K562 (cell line): ENCODE measurements around the gene C1QTNF5. TPM values are rescaled to one million over a fixed set of nuclear protein-coding genes. Genes with fewer than 3 reads are reported as not detected.
A peak's percentile ranks its signal among the peaks of the same experiment; 100 is the strongest.

Experiments used
- ATAC-seq: fragments of 200-7000 bp; cut with Tn5 transposase; 3 replicates; pipeline ENCODE4 v1.9.1; 2020; ENCODE audit warnings: moderate library complexity
- BruUV-seq: library from RNA; stranded (reverse); fragments of 400-500 nt; replicated peaks from 2 replicates; lab custom pipeline; 2021; lab: Mats Ljungman, UMichigan
- CTCF ChIA-PET: fragments of 300-600 bp; formaldehyde crosslinking; extraction: SDS; loops from one replicate; lab custom pipeline; 2021; ENCODE audit warnings: low intra/inter-chr PET ratio; lab: Yijun Ruan, JAX
- POLR2A ChIA-PET: fragments of 300-600, 350-650 bp; sonication (Branson Sonifier 250); formaldehyde crosslinking; extraction: SDS; loops from one replicate; lab custom pipeline; 2021; ENCODE audit warnings: antibody characterized with exemption, inconsistent platforms; lab: Yijun Ruan, JAX
- DNase-seq, 4 experiments: peaks; one replicate each; pipeline versions ENCODE4 v3.0.0 to v3.0.0-alpha.2; 2011 to 2018; ENCODE audit warnings: low spot score in 3 of 4, mixed read lengths in 3 of 4; ENCODE audit errors: extremely low read depth in 1 of 4
- FAIRE-seq: peaks from 2 replicates; lab custom pipeline; 2011; peaks lifted over from hg19 to GRCh38; lab: Jason Lieb, UNC
- H2AFZ ChIP-seq: 2 replicates; pipeline ENCODE4 v1.6.0; 2011; ENCODE audit warnings: low read depth, low read length, control low read depth, inconsistent platforms
- H3K27ac ChIP-seq: fragments of 200-600 bp; 3 replicates; pipeline ENCODE4 v1.8.0; 2011; ENCODE audit warnings: low read depth, mild to moderate bottlenecking, control low read depth, inconsistent platforms, low read length, moderate library complexity, mixed read lengths; ENCODE audit errors: extremely low read depth
- H3K27me3 ChIP-seq, 2 experiments: fragments of 300-600 bp in 1 of 2; 2 replicates in 1 of 2; 3 replicates in 1 of 2; pipeline versions ENCODE4 v1.6.0 to v1.8.0; 2011; ENCODE audit warnings: inconsistent platforms in 2 of 2, low read length in 2 of 2, mild to moderate bottlenecking in 1 of 2, mixed read lengths in 1 of 2, moderate library complexity in 1 of 2; ENCODE audit not compliant: control insufficient read depth in 2 of 2, insufficient read depth in 2 of 2
- H3K36me3 ChIP-seq: fragments of 300-600 bp; 3 replicates; pipeline ENCODE4 v1.8.0; 2011; ENCODE audit warnings: mild to moderate bottlenecking, low read length, inconsistent platforms; ENCODE audit not compliant: control insufficient read depth, insufficient read depth
- H3K4me1 ChIP-seq, 2 experiments: fragments of 200-600 bp in 1 of 2; replicated peaks in 1 of 2; 2 replicates in 1 of 2; 3 replicates in 1 of 2; pipeline versions ENCODE4 v1.5.1 to v1.8.0; 2011; ENCODE audit warnings: inconsistent platforms in 2 of 2, low read length in 2 of 2, mild to moderate bottlenecking in 1 of 2, mixed read lengths in 1 of 2, moderate library complexity in 1 of 2; ENCODE audit not compliant: control insufficient read depth in 2 of 2, insufficient read depth in 2 of 2
- H3K4me2 ChIP-seq: 2 replicates; pipeline ENCODE4 v1.6.1; 2011; ENCODE audit warnings: low read length, control low read depth, inconsistent platforms, mixed read lengths; ENCODE audit not compliant: insufficient read depth
- H3K4me3 ChIP-seq: fragments of 200-600 bp; sonication (generic), shearing (Covaris generic); 2 replicates; pipeline ENCODE4 v1.5.1; 2016; ENCODE audit warnings: control low read depth, inconsistent platforms
- H3K79me2 ChIP-seq: fragments of 200-600 bp; 3 replicates; pipeline ENCODE4 v1.8.0; 2011; ENCODE audit warnings: low read length, inconsistent platforms; ENCODE audit not compliant: control insufficient read depth, insufficient read depth
- H3K9ac ChIP-seq, 2 experiments: 2 replicates each; pipeline versions ENCODE4 v1.6.0 to v1.6.1; 2011; ENCODE audit warnings: low read depth in 2 of 2, low read length in 2 of 2, control low read depth in 1 of 2, inconsistent platforms in 1 of 2, mild to moderate bottlenecking in 1 of 2, mixed read lengths in 1 of 2; ENCODE audit not compliant: insufficient read depth in 1 of 2
- H3K9me1 ChIP-seq: one replicate; pipeline ENCODE4 v1.6.0; 2011; ENCODE audit warnings: inconsistent platforms, mild to moderate bottlenecking, low read length, moderate library complexity; ENCODE audit not compliant: control insufficient read depth, insufficient read depth
- H3K9me3 ChIP-seq: replicated peaks from 2 replicates; pipeline ENCODE4 v1.5.1; 2011; ENCODE audit warnings: low read depth, low read length, inconsistent platforms; ENCODE audit not compliant: control insufficient read depth, insufficient read depth
- H4K20me1 ChIP-seq: replicated peaks from 2 replicates; pipeline ENCODE4 v1.6.1; 2011; ENCODE audit warnings: low read length, inconsistent platforms, mixed read lengths; ENCODE audit not compliant: control insufficient read depth, insufficient read depth
- CHD7 ChIP-seq: fragments of 200-600 bp; sonication (generic); IDR thresholded peaks from one replicate; pipeline ENCODE4 v1.6.1; 2012; ENCODE audit warnings: mild to moderate bottlenecking, low read depth, low read length, inconsistent platforms
- ERF ChIP-seq: fragments of 450-650 bp; formaldehyde crosslinking; IDR thresholded peaks from 2 replicates; pipeline ENCODE4 v1.4.0; 2020; ENCODE audit warnings: mild to moderate bottlenecking, mixed read lengths
- NR4A1 ChIP-seq, 2 experiments: fragments of 250-450 bp in 1 of 2; fragments of 450-650 bp in 1 of 2; sonication (Bioruptor Pico) in 1 of 2; IDR thresholded peaks; 2 replicates each; pipeline versions ENCODE4 v1.4.0 to v1.6.1; 2016 to 2020; ENCODE audit warnings: mild to moderate bottlenecking in 2 of 2, missing compliant biosample characterization in 1 of 2, missing genetic modification characterization in 1 of 2, moderate library complexity in 1 of 2
- POLR2A ChIP-seq: fragments of 450-650 bp; conservative IDR thresholded peaks from 2 replicates; pipeline ENCODE4 v1.6.1; 2016
- PRPF4 ChIP-seq: fragments of 200-400 bp; formaldehyde crosslinking; IDR thresholded peaks from one replicate; pipeline ENCODE4 v1.6.1; 2017; ENCODE audit warnings: low read length, low read depth, mild to moderate bottlenecking; ENCODE audit not compliant: insufficient read depth, poor library complexity, severe bottlenecking
- SPI1 ChIP-seq: IDR thresholded peaks from 2 replicates; pipeline ENCODE4 v1.6.1; 2011; ENCODE audit warnings: low read depth, low read length, control low read depth, borderline replicate concordance
- WGBS: fragments of 100-300 bp; shearing (Covaris generic); methylation state at CpG from one replicate; pipeline ENCODE4 v1.1.6; 2016; ENCODE audit warnings: low coverage, mixed read lengths; ENCODE audit not compliant: insufficient coverage; ENCODE audit errors: missing lambda C conversion rate; 5-methylcytosine and 5-hydroxymethylcytosine counted together
- in situ Hi-C: fragments of 300-500 bp; cut with MboI; formaldehyde crosslinking; loops from 4 replicates; pipeline ENCODE4 v1.15.0; 2018; ENCODE audit warnings: inconsistent platforms, mixed read lengths
- intact Hi-C: fragments of 100-400 bp; cut with micrococcal nuclease; formaldehyde crosslinking; loops from 2 replicates; pipeline ENCODE4 v1.14.2; 2022
- polyA plus RNA-seq, 8 experiments: library from polyadenylated mRNA; depleted of rRNA in 4 of 8; stranded (reverse) in 5 of 8; unstranded in 3 of 8; fragments of >200 nt; fragmentation: Nextera tagmentation in 2 of 8; fragmentation: Illumina TruSeq in 1 of 8; extraction: Ambion mirVana in 2 of 8; extraction: Trizol in 1 of 8; gene quantifications; 2 replicates each; pipeline versions ENCODE4 v1.2.1 to v1.2.3, GENCODE V29; 2011 to 2014; ENCODE audit warnings: inconsistent platforms in 1 of 8, missing spikeins in 1 of 8
- total RNA-seq, 7 experiments: library from RNA; depleted of rRNA in 6 of 7; stranded (reverse); fragments of >200 nt in 6 of 7; fragmentation: Illumina TruSeq in 2 of 7; extraction: Trizol in 2 of 7; gene quantifications; 2 replicates each; pipeline versions ENCODE4 v1.2.1 to v1.2.3, GENCODE V29; 2011 to 2021; ENCODE audit warnings: low replicate concordance in 1 of 7
- TF ChIP-seq, protein P1 (sequence below): sonication (generic); formaldehyde crosslinking; IDR thresholded peaks from 2 replicates; pipeline ENCODE4 v1.8.0; 2022; ENCODE audit warnings: mild to moderate bottlenecking, missing genetic modification reagents

The C1QTNF5 gene
- total and polyA plus RNA-seq, 9 of the 15 experiments (the other 6 are each of a cell fraction or from before 2014, with no cell fraction given): 0.07 to 0.76 (median 0.24) TPM; not detected in 1

DNA sequence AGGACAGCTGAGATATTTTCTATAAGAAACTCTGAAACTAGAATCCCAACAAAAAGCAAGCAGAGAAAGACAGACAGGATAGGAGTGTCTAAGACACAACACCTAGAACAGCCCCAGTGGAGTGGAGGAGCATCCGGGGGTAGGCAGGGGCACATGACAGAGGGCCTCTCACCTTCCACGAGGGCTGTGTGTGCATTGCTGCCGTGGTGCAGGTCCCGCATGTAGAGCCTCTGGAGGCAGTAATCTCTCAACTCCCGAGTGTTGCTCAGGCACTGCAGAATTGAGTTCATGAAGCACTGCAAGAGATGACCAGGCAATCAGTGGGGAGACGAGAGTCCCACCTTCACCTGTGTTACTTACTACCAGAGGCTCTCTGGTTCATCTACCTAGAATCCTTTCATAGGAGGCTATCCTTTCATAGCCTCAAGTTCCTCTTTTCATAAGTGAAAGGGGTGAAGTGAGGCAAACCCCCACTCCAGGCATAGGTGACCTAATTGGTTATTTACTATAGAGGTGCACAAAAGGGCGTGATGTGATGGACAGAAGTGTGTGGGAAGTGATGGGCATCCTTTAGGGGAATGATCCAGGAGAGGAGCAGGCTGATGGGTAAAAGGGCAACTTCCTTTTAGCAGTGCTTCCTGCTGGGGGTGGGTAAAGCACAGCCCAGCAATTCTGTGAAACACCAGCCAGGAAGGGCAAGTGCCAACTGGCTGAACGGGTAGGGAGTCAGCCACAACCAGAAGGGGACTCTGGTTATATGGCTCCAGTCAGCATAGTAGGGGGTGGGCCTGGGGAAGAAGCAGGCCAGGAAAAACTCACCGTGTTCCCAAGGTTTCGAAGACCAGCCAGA is 18.9 kb upstream of the C1QTNF5 start:
- Histone ChIP-seq H3K79me2 (peaks cover 18% of the 10 kb centered on the region; the same call in 2 of the 3 replicates), H3K4me3 (no peak overlapping the region), H3K9me1 (peaks cover 5% of the 10 kb centered on the region), H3K27ac (no peak overlapping the region), H2AFZ (no peak overlapping the region), H3K9me3 (no peaks in the 10 kb centered on the region), H3K36me3 (peaks cover 42% of the 10 kb centered on the region), H3K4me1 (peaks cover 34 to 48% of the 10 kb centered on the region in 2 experiments), H3K9ac (peak overlapping the region in 1 of 2 experiments; percentile 54; a peak in 2 of 4 replicates), H3K27me3 (no peaks in the 10 kb centered on the region), H3K4me2 (no peak overlapping the region), H4K20me1 (no peaks in the 10 kb centered on the region)
- ChIA-PET CTCF (interaction anchor here (1.8 to 4.1 kb wide), 2 partner anchors 21 to 115 kb away, joined by 5 to 27 read pairs; partner anchors contain the start of gene USP2), POLR2A (interaction anchor here (0.6 to 1.4 kb wide), 2 partner anchors 10 to 41 kb away, joined by 4 to 5 read pairs; no protein-coding TSS in a partner anchor)
- intact Hi-C loops (loop anchor here (10.0 kb wide), 1 partner anchor 855 kb away; the partner anchor contains the start of gene OAF), in situ Hi-C loops (loop anchor here (5.0 kb wide), 1 partner anchor 113 kb away; no protein-coding TSS in a partner anchor)
- 75% methylated on average over 10 of the region's 10 CpGs for WGBS
- ATAC-seq (no peak), DNase-seq (no peak), FAIRE-seq (no peak)
- no TSS peak for BruUV-seq
- TF ChIP-seq NR4A1 (CRISPR knock-in tag; IDR thresholded peaks at IDR 0.05): no peak
- TF ChIP-seq NR4A1 (tag; IDR thresholded peaks at IDR 0.05): no peak
- TF ChIP-seq ERF: no peak
- TF ChIP-seq PRPF4: no peak
- TF ChIP-seq, protein P1, sequence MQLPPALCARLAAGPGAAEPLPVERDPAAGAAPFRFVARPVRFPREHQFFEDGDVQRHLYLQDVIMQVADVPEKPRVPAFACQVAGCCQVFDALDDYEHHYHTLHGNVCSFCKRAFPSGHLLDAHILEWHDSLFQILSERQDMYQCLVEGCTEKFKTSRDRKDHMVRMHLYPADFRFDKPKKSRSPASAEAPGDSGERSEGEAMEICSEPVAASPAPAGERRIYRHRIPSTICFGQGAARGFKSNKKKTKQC: no peak
- TF ChIP-seq CHD7: no peak
- TF ChIP-seq POLR2A: no peak
- no peak for TF ChIP-seq SPI1
